Measurements from ENCODE around the gene TRPV2.

- TF ChIP-seq EZH2phosphoT487 (IDR thresholded peaks at IDR 0.05; ENCODE audit: borderline replicate concordance, low read length) (no peak), CTCF (IDR thresholded peaks at IDR 0.05; ENCODE audit: low read depth, low read length, poor library complexity, severe bottlenecking) (no peak)
Measured at GRCh38 chr17:16430650-16431049, 15.3 kb downstream of the TRPV2 start.
